Hepatocyte (in vitro differentiated cells): Measurements from ENCODE around the gene NRF1. TPM values are rescaled to one million over a fixed set of nuclear protein-coding genes. Genes with fewer than 3 reads are reported as not detected.
"Not testable (repeated sequence)": the region's sequence is repeated elsewhere in the genome, so short reads cannot be mapped to it uniquely, and the experiment has no call there.

Experiments
- DNase-seq: peaks from one replicate; pipeline ENCODE4 v3.0.0-alpha.2; 2016; ENCODE audit warnings: low spot score
- H2AFZ ChIP-seq: fragments of 200-600 bp; sonication (generic); 2 replicates; pipeline ENCODE4 v1.6.0; 2016; ENCODE audit warnings: antibody characterized with exemption, mild to moderate bottlenecking
- H3K27ac ChIP-seq: fragments of 200-600 bp; sonication (generic); 2 replicates; pipeline ENCODE4 v1.5.1; 2016; ENCODE audit warnings: mild to moderate bottlenecking
- H3K27me3 ChIP-seq: fragments of 200-600 bp; sonication (generic); 2 replicates; pipeline ENCODE4 v1.6.1; 2016
- H3K36me3 ChIP-seq: fragments of 200-600 bp; sonication (generic); replicated peaks from 2 replicates; pipeline ENCODE4 v1.5.1; 2016; ENCODE audit warnings: low read depth; ENCODE audit not compliant: insufficient read depth
- H3K4me1 ChIP-seq: fragments of 200-600 bp; sonication (generic); 2 replicates; pipeline ENCODE4 v1.5.1; 2016; ENCODE audit warnings: mild to moderate bottlenecking, moderate library complexity; ENCODE audit not compliant: insufficient read depth
- H3K4me2 ChIP-seq: fragments of 200-600 bp; sonication (generic); 2 replicates; pipeline ENCODE4 v1.6.0; 2016
- H3K4me3 ChIP-seq: fragments of 200-600 bp; sonication (generic); 2 replicates; pipeline ENCODE4 v1.5.1; 2016; ENCODE audit warnings: mild to moderate bottlenecking
- H3K79me2 ChIP-seq: fragments of 200-600 bp; sonication (generic); 2 replicates; pipeline ENCODE4 v1.6.0; 2017; ENCODE audit warnings: mild to moderate bottlenecking
- H3K9me2 ChIP-seq: fragments of 200-600 bp; sonication (generic); replicated peaks from 2 replicates; pipeline ENCODE4 v1.6.0; 2017; ENCODE audit warnings: mild to moderate bottlenecking; ENCODE audit not compliant: insufficient read depth
- H3K9me3 ChIP-seq: fragments of 200-600 bp; sonication (generic); 2 replicates; pipeline ENCODE4 v1.5.1; 2016; ENCODE audit warnings: low read depth, mild to moderate bottlenecking
- H4K20me1 ChIP-seq: fragments of 200-600 bp; sonication (generic); 2 replicates; pipeline ENCODE4 v1.6.0; 2016; ENCODE audit warnings: mild to moderate bottlenecking; ENCODE audit not compliant: insufficient read depth, poor library complexity, severe bottlenecking
- CTCF ChIP-seq: fragments of 200-600 bp; sonication (generic); IDR thresholded peaks from 2 replicates; pipeline ENCODE4 v1.5.1; 2016; ENCODE audit warnings: antibody characterized with exemption, mild to moderate bottlenecking; ENCODE audit not compliant: poor library complexity
- EZH2 ChIP-seq: fragments of 200-600 bp; sonication (generic); IDR thresholded peaks from 2 replicates; pipeline ENCODE4 v1.6.1; 2016; ENCODE audit warnings: antibody characterized with exemption, mild to moderate bottlenecking, borderline replicate concordance
- EZH2phosphoT487 ChIP-seq: fragments of 200-600 bp; sonication (generic); IDR thresholded peaks from one replicate; pipeline ENCODE4 v1.6.1; 2018; ENCODE audit warnings: antibody characterized with exemption, mild to moderate bottlenecking, low read depth, moderate library complexity; ENCODE audit not compliant: unreplicated experiment, severe bottlenecking
- WGBS: methylation state at CpG from one replicate; pipeline ENCODE4 v1.1.6; 2016; ENCODE audit warnings: low lambda C conversion rate; ENCODE audit errors: missing lambda C conversion rate; 5-methylcytosine and 5-hydroxymethylcytosine counted together
- polyA plus RNA-seq: library from polyadenylated mRNA; unstranded; fragments of >200 nt; fragmentation: Nextera tagmentation; extraction: Ambion mirVana; gene quantifications from 2 replicates; pipeline ENCODE4 v1.2.1, GENCODE V29; 2016
- total RNA-seq: library from RNA; depleted of rRNA; stranded (reverse); fragments of >200 nt; gene quantifications from 2 replicates; pipeline ENCODE4 v1.2.3, GENCODE V29; 2014

Gene NRF1
- total and polyA plus RNA-seq, 2 experiments from 2014 or later, result 11.2 to 12.0 TPM

DNA sequence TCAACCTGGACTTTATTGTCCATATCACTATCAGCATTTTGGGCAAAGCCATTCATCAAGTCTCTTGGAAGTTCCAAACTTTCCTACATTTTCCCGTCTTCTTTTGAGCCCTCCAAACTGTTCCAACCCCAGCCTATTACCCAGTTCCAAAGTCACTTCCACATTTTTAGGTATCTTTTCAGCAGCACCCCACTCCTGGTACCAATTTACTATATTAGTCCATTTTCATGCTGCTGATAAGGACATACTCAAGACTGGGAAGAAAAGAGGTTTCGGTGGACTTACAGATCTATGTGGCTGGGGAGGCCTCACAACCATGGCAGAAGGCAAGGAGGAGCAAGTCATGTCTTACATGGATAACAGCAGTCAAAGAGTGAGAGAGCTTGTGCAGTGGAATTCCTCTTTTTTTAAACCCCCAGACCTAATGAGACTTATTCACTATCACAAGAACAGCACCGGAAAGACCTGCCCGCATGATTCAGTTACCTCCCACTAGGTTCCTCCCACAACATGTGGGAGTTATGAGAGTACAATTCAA, 50.2 kb downstream of the NRF1 start:
- Histone ChIP-seq H3K27me3 (no peaks in the 10 kb centered on the region), H3K4me2 (no peak overlapping the region), H3K36me3 (peaks cover 3% of the 10 kb centered on the region)

GRCh38 chr7:129663240-129663639, 51.7 kb downstream of the NRF1 start:
- not testable (repeated sequence) for H3K4me3 ChIP-seq, H3K79me2 ChIP-seq, H2AFZ ChIP-seq, H3K27me3 ChIP-seq, H3K36me3 ChIP-seq, H3K4me2 ChIP-seq, H4K20me1 ChIP-seq, DNase-seq, H3K27ac ChIP-seq, H3K9me2 ChIP-seq, H3K9me3 ChIP-seq, H3K4me1 ChIP-seq
- 92% methylated on average over 13 of the region's 32 CpGs for WGBS

More for the DNA sequence above, 50.2 kb downstream of the NRF1 start:
- no peak overlapping the region for H3K4me3 ChIP-seq
- peaks cover 7% of the 10 kb centered on the region for H3K9me3 ChIP-seq
- no peak for DNase-seq
- no peak overlapping the region for H2AFZ ChIP-seq
- no peaks in the 10 kb centered on the region for H3K79me2 ChIP-seq
- 99% methylated on average over 4 of the region's 4 CpGs for WGBS
- no peaks in the 10 kb centered on the region for H4K20me1 ChIP-seq
- no peaks in the 10 kb centered on the region for H3K4me1 ChIP-seq
- TF ChIP-seq CTCF, result no peak
- no peak for TF ChIP-seq EZH2phosphoT487
- no peak for TF ChIP-seq EZH2
- no peaks in the 10 kb centered on the region for H3K9me2 ChIP-seq
- no peak overlapping the region for H3K27ac ChIP-seq

GRCh38 chr7:129664029-129665012, 52.8 kb downstream of the NRF1 start:
- Histone ChIP-seq H2AFZ (no peak overlapping the region), H3K27ac (no peak overlapping the region), H3K36me3 (peaks cover 3% of the 10 kb centered on the region), H3K27me3 (no peaks in the 10 kb centered on the region), H3K4me2 (no peak overlapping the region), H3K79me2 (no peaks in the 10 kb centered on the region), H3K4me1 (no peaks in the 10 kb centered on the region), H4K20me1 (no peaks in the 10 kb centered on the region), H3K9me2 (no peaks in the 10 kb centered on the region), H3K4me3 (no peak overlapping the region), H3K9me3 (peaks cover 7% of the 10 kb centered on the region)
- peak; percentile 65 for TF ChIP-seq CTCF
- no peak for TF ChIP-seq EZH2
- peak; percentile 60 for DNase-seq
- WGBS, result 84% methylated on average over 5 of the region's 5 CpGs

DNA sequence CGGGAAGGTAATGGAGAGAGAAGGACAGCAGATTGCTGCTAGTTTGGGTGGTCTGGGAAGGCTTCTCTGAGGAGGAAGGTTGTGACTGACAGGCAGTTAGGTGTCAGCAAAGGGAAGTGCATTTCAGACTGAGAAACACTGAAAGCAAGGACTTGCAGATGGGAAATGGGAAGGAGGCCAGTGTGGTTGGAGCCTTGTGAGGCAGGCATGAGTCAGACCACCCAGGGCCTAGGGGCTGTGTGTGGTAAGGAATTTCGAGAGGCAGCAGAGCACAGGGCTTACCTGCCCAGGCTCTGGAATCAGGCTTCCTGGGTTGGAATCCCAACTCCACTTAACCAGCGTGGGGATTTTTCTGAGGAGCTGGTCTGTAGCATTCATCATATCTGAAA, 53.5 kb downstream of the NRF1 start:
- Histone ChIP-seq H3K27ac (no peak overlapping the region), H2AFZ (no peak overlapping the region), H3K36me3 (peaks cover 3% of the 10 kb centered on the region), H3K4me1 (no peaks in the 10 kb centered on the region), H4K20me1 (no peaks in the 10 kb centered on the region), H3K4me3 (no peak overlapping the region), H3K79me2 (no peaks in the 10 kb centered on the region), H3K27me3 (no peaks in the 10 kb centered on the region), H3K9me2 (no peaks in the 10 kb centered on the region), H3K4me2 (no peak overlapping the region), H3K9me3 (peaks cover 7% of the 10 kb centered on the region)
- 70% methylated on average over 3 of the region's 3 CpGs for WGBS
- peak; percentile 40 for DNase-seq
- TF ChIP-seq EZH2 (no peak), EZH2phosphoT487 (no peak)
